GM12878 (cell line): ENCODE data around the gene AP2S1. TPM values are rescaled to one million over a fixed set of nuclear protein-coding genes. Genes with fewer than 3 reads are reported as not detected.

Source experiments
- ATAC-seq: fragments of 200-7000 bp; cut with Tn5 transposase; 3 replicates; pipeline ENCODE4 v1.9.1; 2020; ENCODE audit warnings: mild to moderate bottlenecking, moderate library complexity
- BruUV-seq: library from RNA; stranded (reverse); fragments of 400-500 nt; replicated peaks from 2 replicates; lab custom pipeline; 2021; lab: Mats Ljungman, UMichigan
- CTCF ChIA-PET: fragments of 300-600 bp; sonication (Branson Sonifier 250); formaldehyde crosslinking; extraction: SDS; loops from one replicate; lab custom pipeline; 2021; ENCODE audit warnings: inconsistent platforms; lab: Yijun Ruan, JAX
- POLR2A ChIA-PET: fragments of 350-600 bp; formaldehyde crosslinking; extraction: SDS; loops from one replicate; lab custom pipeline; 2021; ENCODE audit warnings: inconsistent platforms; lab: Charles Lee
- RAD21 ChIA-PET: fragments of 300-600 bp; sonication (Branson Sonifier 250); formaldehyde crosslinking; loops from one replicate; lab custom pipeline; 2023; ENCODE audit warnings: antibody characterized with exemption; ENCODE audit not compliant: unreplicated experiment; lab: Charles Lee
- SMC1A ChIA-PET: fragments of 300-600 bp; sonication (Branson Sonifier 250); formaldehyde crosslinking; loops from one replicate; lab custom pipeline; 2023; ENCODE audit not compliant: unreplicated experiment, uncharacterized antibody; lab: Charles Lee
- DNase-seq: peaks from one replicate; pipeline ENCODE4 v3.0.0-alpha.2; 2011; ENCODE audit warnings: low read depth, low spot score
- FAIRE-seq: peaks from 3 replicates; lab custom pipeline; 2011; peaks lifted over from hg19 to GRCh38; lab: Jason Lieb, UNC
- H2AFZ ChIP-seq: 2 replicates; pipeline ENCODE4 v1.6.0; 2011; ENCODE audit warnings: low read depth, low read length, control low read depth; ENCODE audit not compliant: control insufficient read depth
- H3K27ac ChIP-seq: 2 replicates; pipeline ENCODE4 v1.5.1; 2011; ENCODE audit warnings: control low read depth; ENCODE audit not compliant: control insufficient read depth, insufficient read depth
- H3K27me3 ChIP-seq, 2 experiments: replicated peaks in 1 of 2; 2 replicates each; pipeline versions ENCODE4 v1.6.0 to v1.6.1; 2011; ENCODE audit warnings: low read length in 1 of 2; ENCODE audit not compliant: control insufficient read depth in 2 of 2, insufficient read depth in 2 of 2
- H3K36me3 ChIP-seq, 2 experiments: 2 replicates each; pipeline ENCODE4 v1.5.1; 2011; ENCODE audit warnings: low read length in 1 of 2; ENCODE audit not compliant: control insufficient read depth in 2 of 2, insufficient read depth in 2 of 2
- H3K4me1 ChIP-seq: 2 replicates; pipeline ENCODE4 v1.6.1; 2011; ENCODE audit warnings: mild to moderate bottlenecking, low read length, moderate library complexity, mixed read lengths; ENCODE audit not compliant: control insufficient read depth, insufficient read depth
- H3K4me2 ChIP-seq: 2 replicates; pipeline ENCODE4 v1.6.0; 2011; ENCODE audit warnings: control low read depth; ENCODE audit not compliant: control insufficient read depth, insufficient read depth
- H3K4me3 ChIP-seq: fragments of 200-600 bp; sonication (generic); 2 replicates; pipeline ENCODE4 v1.5.1; 2016
- H3K79me2 ChIP-seq: 2 replicates; pipeline ENCODE4 v1.6.0; 2011; ENCODE audit warnings: low read length; ENCODE audit not compliant: control insufficient read depth, insufficient read depth
- H3K9ac ChIP-seq: 2 replicates; pipeline ENCODE4 v1.8.0; 2011; ENCODE audit warnings: low read length, control low read depth, mixed read lengths; ENCODE audit not compliant: control insufficient read depth, insufficient read depth
- H3K9me3 ChIP-seq: replicated peaks from 3 replicates; pipeline ENCODE4 v1.5.1; 2011; ENCODE audit warnings: mild to moderate bottlenecking, low read length; ENCODE audit not compliant: control insufficient read depth, insufficient read depth
- H4K20me1 ChIP-seq: 2 replicates; pipeline ENCODE4 v1.6.0; 2011; ENCODE audit not compliant: control insufficient read depth, insufficient read depth
- ATF3 ChIP-seq: IDR thresholded peaks from 2 replicates; pipeline ENCODE4 v1.6.1; 2011; ENCODE audit warnings: low read depth, mild to moderate bottlenecking, low read length, moderate library complexity, borderline replicate concordance; ENCODE audit errors: extremely low read depth
- BACH1 ChIP-seq: fragments of 450-650 bp; IDR thresholded peaks from 2 replicates; pipeline ENCODE4 v1.6.1; 2017; ENCODE audit warnings: mild to moderate bottlenecking, borderline replicate concordance
- BHLHE40 ChIP-seq, 2 experiments: fragments of 450-650 bp in 1 of 2; IDR thresholded peaks; 2 replicates each; pipeline ENCODE4 v1.6.1; 2011 to 2017; ENCODE audit warnings: low read depth in 2 of 2, borderline replicate concordance in 1 of 2, improper control_type of control experiment in 1 of 2, low read length in 1 of 2, mild to moderate bottlenecking in 1 of 2
- CBFB ChIP-seq: IDR thresholded peaks from 2 replicates; pipeline ENCODE4 v1.6.1; 2016; ENCODE audit warnings: antibody characterized with exemption, low read depth
- CHD2 ChIP-seq: IDR thresholded peaks from 2 replicates; pipeline ENCODE4 v1.6.1; 2011; ENCODE audit warnings: low read depth, low read length, improper control_type of control experiment, borderline replicate concordance
- CREB1 ChIP-seq: IDR thresholded peaks from 2 replicates; pipeline ENCODE4 v1.6.1; 2012; ENCODE audit warnings: low read depth, mild to moderate bottlenecking, inconsistent platforms
- DPF2 ChIP-seq: fragments of 450-650 bp; IDR thresholded peaks from 2 replicates; pipeline ENCODE4 v1.6.1; 2017; ENCODE audit warnings: mild to moderate bottlenecking
- GATAD2B ChIP-seq: fragments of 450-650 bp; conservative IDR thresholded peaks from 2 replicates; pipeline ENCODE4 v1.6.1; 2017; ENCODE audit warnings: low read depth, mild to moderate bottlenecking, moderate library complexity
- NFYB ChIP-seq: IDR thresholded peaks from 2 replicates; pipeline ENCODE4 v1.6.1; 2011; ENCODE audit warnings: low read depth, mild to moderate bottlenecking, low read length, improper control_type of control experiment, moderate library complexity; ENCODE audit not compliant: insufficient read depth
- NKRF ChIP-seq: fragments of 450-650 bp; conservative IDR thresholded peaks from 2 replicates; pipeline ENCODE4 v1.6.1; 2017; ENCODE audit warnings: mild to moderate bottlenecking, moderate library complexity
- PBX3 ChIP-seq: IDR thresholded peaks from 2 replicates; pipeline ENCODE4 v1.6.1; 2011; ENCODE audit warnings: mild to moderate bottlenecking, low read depth, low read length, moderate library complexity; ENCODE audit not compliant: insufficient replicate concordance
- POLR2AphosphoS2 ChIP-seq: IDR thresholded peaks from 2 replicates; pipeline ENCODE4 v1.6.1; 2011; ENCODE audit warnings: low read depth, mild to moderate bottlenecking, low read length, improper control_type of control experiment, moderate library complexity
- RAD51 ChIP-seq: fragments of 450-650 bp; IDR thresholded peaks from 2 replicates; pipeline ENCODE4 v1.6.1; 2016; ENCODE audit warnings: moderate library complexity, mild to moderate bottlenecking, inconsistent platforms
- SMAD1 ChIP-seq: fragments of 450-650 bp; IDR thresholded peaks from 2 replicates; pipeline ENCODE4 v1.6.1; 2018; ENCODE audit warnings: mild to moderate bottlenecking, low read depth; ENCODE audit not compliant: partially characterized antibody
- SP1 ChIP-seq: IDR thresholded peaks from one replicate; pipeline ENCODE4 v1.6.1; 2011; ENCODE audit warnings: low read depth, low read length
- SUZ12 ChIP-seq: fragments of 200-600 bp; sonication (generic); IDR thresholded peaks from one replicate; pipeline ENCODE4 v1.6.1; 2018; ENCODE audit warnings: antibody characterized with exemption, mild to moderate bottlenecking; ENCODE audit not compliant: unreplicated experiment
- YY1 ChIP-seq: IDR thresholded peaks from 2 replicates; pipeline ENCODE4 v1.6.1; 2011; ENCODE audit warnings: low read depth, mild to moderate bottlenecking, low read length
- WGBS: methylation state at CpG from one replicate; pipeline ENCODE4 v1.1.6; 2016; ENCODE audit warnings: low lambda C conversion rate; ENCODE audit not compliant: insufficient replicate concordance, insufficient coverage; ENCODE audit errors: missing lambda C conversion rate; 5-methylcytosine and 5-hydroxymethylcytosine counted together
- in situ Hi-C: fragments of 300-500 bp; cut with MboI; formaldehyde crosslinking; loops from 9 replicates; pipeline ENCODE4 v1.14.3; 2018; ENCODE audit warnings: mixed read lengths
- intact Hi-C: fragments of 100-400 bp; cut with micrococcal nuclease; formaldehyde crosslinking; loops from one replicate; pipeline ENCODE4 v1.14.2; 2022; ENCODE audit not compliant: unreplicated experiment
- polyA plus RNA-seq, 11 experiments: library from polyadenylated mRNA; depleted of rRNA in 4 of 11; unstranded in 6 of 11; stranded (reverse) in 5 of 11; fragments of >200 nt; fragmentation: Nextera tagmentation in 4 of 11; fragmentation: Illumina TruSeq in 1 of 11; extraction: Ambion mirVana in 4 of 11; extraction: Trizol in 1 of 11; gene quantifications; 1 replicate in 1 of 11; 2 replicates in 10 of 11; pipeline versions ENCODE4 v1.2.1 to v1.2.3, GENCODE V29; 2011 to 2016; ENCODE audit warnings: inconsistent platforms in 2 of 11, missing spikeins in 2 of 11, low read depth in 1 of 11
- total RNA-seq, 4 experiments: library from RNA; depleted of rRNA in 3 of 4; stranded (reverse); fragments of >200 nt in 3 of 4; fragmentation: Illumina TruSeq in 1 of 4; extraction: Trizol in 1 of 4; gene quantifications; 2 replicates each; pipeline versions ENCODE4 v1.2.1 to v1.2.3, GENCODE V29; 2013 to 2021

AP2S1 gene
- total and polyA plus RNA-seq, 10 of the 15 experiments (the other 5 are each of a cell fraction or from before 2014, with no cell fraction given), result 10.8 to 239 (median 104) TPM

- Histone ChIP-seq H3K4me2 (peak within 1 kb of the TSS; percentile 95), H3K27me3 (no peaks in the 10 kb centered on the region), H3K9ac (peak within 1 kb of the TSS; percentile 94), H3K4me3 (peak within 1 kb of the TSS; percentile 77), H4K20me1 (peaks cover 6% of the 10 kb centered on the region), H3K27ac (peak within 1 kb of the TSS; percentile 92), H2AFZ (peak within 1 kb of the TSS; percentile 96), H3K4me1 (peaks cover 12% of the 10 kb centered on the region; the same call in 1 of the 2 replicates), H3K79me2 (peaks cover 51% of the 10 kb centered on the region), H3K36me3 (no peaks in the 10 kb centered on the region; a peak in 1 of 4 replicates), H3K9me3 (no peaks in the 10 kb centered on the region)
- TF ChIP-seq CREB1 (0 out of 2 replicates have a peak, but pooled peaks have one; percentile 20), POLR2AphosphoS2 (no peak), DPF2 (no peak), SMAD1 (no peak), CBFB (no peak), ATF3 (no peak), NFYB (no peak), BHLHE40 (IDR thresholded peaks at IDR 0.05; ENCODE audit: borderline replicate concordance in 1 of 2, low read depth in 2 of 2, low read length in 1 of 2) (peak in 1 of 2 experiments; percentile 9; a peak in 2 of 4 replicates), CHD2 (no peak; the same call in 1 of the 2 replicates), PBX3 (no peak), SP1 (no peak), YY1 (peak; percentile 90), NKRF (peak; percentile 51; the same call in 1 of the 2 replicates), SUZ12 (no peak), RAD51 (no peak), BACH1 (peak; percentile 18; the same call in 1 of the 2 replicates), GATAD2B (peak; percentile 14; the same call in 1 of the 2 replicates)
- no TSS peak for BruUV-seq
- in situ Hi-C loops (no loop called here), intact Hi-C loops (no loop called here)
- CTCF ChIA-PET, result interaction anchor here (0.7 to 3.0 kb wide), 6 partner anchors 56 to 130 kb away, joined by 3 to 20 read pairs (median 3); no protein-coding TSS in a partner anchor
- RAD21 ChIA-PET, result interaction anchor here (0.6 to 2.7 kb wide), 4 partner anchors 21 to 1277 kb away, joined by 3 to 11 read pairs (median 4); no protein-coding TSS in a partner anchor
- FAIRE-seq, result no peak
- SMC1A ChIA-PET, result interaction anchor here (1.0 to 2.5 kb wide), 4 partner anchors 24 to 243 kb away, joined by 3 to 11 read pairs (median 6); no protein-coding TSS in a partner anchor
- POLR2A ChIA-PET, result interaction anchor here (0.7 to 1.6 kb wide), 4 partner anchors 9 to 203 kb away, joined by 4 read pairs; no protein-coding TSS in a partner anchor
- ATAC-seq, result peak; percentile 3
- WGBS, result under 1% methylated on average over 12 of the region's 91 CpGs
- no peak for DNase-seq
Observed at GRCh38 chr19:46860846-46861690, 10.4 kb upstream of the AP2S1 start, which contains the start of gene ARHGAP35. TSS of gene ARHGAP35 (plus strand) at chr19:46860997. CDS start at chr19:46918676, 57,679 bp downstream.
